T-helper 9 cell (primary cell): ENCODE results near the gene IQSEC1.
"Not testable (repeated sequence)": the region's sequence is repeated elsewhere in the genome, so short reads cannot be mapped to it uniquely, and the experiment has no call there.

Experiments
- DNase-seq: peaks from one replicate; pipeline ENCODE4 v3.0.0-alpha.2; 2020

Gene IQSEC1

GRCh38 chr3:12884790-12885582 is 188.2 kb downstream of the IQSEC1 start:
- DNase-seq = no peak

- DNase-seq = no peak
Observed at GRCh38 chr3:12884186-12884680, 189.0 kb downstream of the IQSEC1 start.

GRCh38 chr3:12882336-12883310 is 190.6 kb downstream of the IQSEC1 start:
- DNase-seq = no peak

- DNase-seq = not testable (repeated sequence)
Observed at GRCh38 chr3:12881858-12882257, 191.4 kb downstream of the IQSEC1 start.

GRCh38 chr3:12879191-12879815 is 193.9 kb downstream of the IQSEC1 start:
- no peak for DNase-seq

GRCh38 chr3:12878758-12879157 is 194.5 kb downstream of the IQSEC1 start:
- not testable (repeated sequence) for DNase-seq

- DNase-seq = no peak
Observed at GRCh38 chr3:12878141-12878574, 195.1 kb downstream of the IQSEC1 start.

GRCh38 chr3:12877040-12877439 is 196.2 kb downstream of the IQSEC1 start:
- no peak for DNase-seq

GRCh38 chr3:12875857-12876836 is 197.1 kb downstream of the IQSEC1 start:
- DNase-seq = no peak

- no peak for DNase-seq
Observed at GRCh38 chr3:12871404-12871983, 201.7 kb downstream of the IQSEC1 start.

GRCh38 chr3:12870942-12871341 is 202.3 kb downstream of the IQSEC1 start:
- DNase-seq = no peak

GRCh38 chr3:12869035-12869621 is 204.1 kb downstream of the IQSEC1 start:
- DNase-seq = peak; percentile 16

GRCh38 chr3:12868039-12869034 is 204.9 kb downstream of the IQSEC1 start:
- DNase-seq = peak; percentile 44

GRCh38 chr3:12866836-12867235 is 206.4 kb downstream of the IQSEC1 start:
- no peak for DNase-seq

- DNase-seq = no peak
Observed at GRCh38 chr3:12865271-12865670, 208.0 kb downstream of the IQSEC1 start.

- DNase-seq = no peak
Observed at GRCh38 chr3:12862387-12862786, 210.8 kb downstream of the IQSEC1 start.

- no peak for DNase-seq
Observed at GRCh38 chr3:12861611-12862010, 211.6 kb downstream of the IQSEC1 start.

GRCh38 chr3:12859840-12860239 is 213.4 kb downstream of the IQSEC1 start:
- no peak for DNase-seq

GRCh38 chr3:12856626-12857025 is 216.6 kb downstream of the IQSEC1 start:
- no peak for DNase-seq

GRCh38 chr3:12854565-12854964 is 218.7 kb downstream of the IQSEC1 start:
- DNase-seq = no peak
